HEK293 (cell line): ENCODE data around the gene SPECC1.

ENCODE experiments used
- GLI2 ChIP-seq: fragments of 450-650 bp; formaldehyde crosslinking; IDR thresholded peaks from 2 replicates; pipeline ENCODE4; 2017; ENCODE audit warnings: missing biosample characterization, missing genetic modification characterization, low read depth, borderline replicate concordance
- GLIS1 ChIP-seq: fragments of 450-650 bp; formaldehyde crosslinking; IDR thresholded peaks from 2 replicates; pipeline ENCODE4 v1.5.1; 2016; ENCODE audit warnings: missing biosample characterization, missing genetic modification characterization
- HOXD13 ChIP-seq: sonication (generic); formaldehyde crosslinking; IDR thresholded peaks from 2 replicates; pipeline ENCODE4 v1.8.0; 2022; ENCODE audit warnings: missing genetic modification reagents, borderline replicate concordance
- IKZF3 ChIP-seq: fragments of 450-650 bp; IDR thresholded peaks from 2 replicates; pipeline ENCODE4 v1.5.0; 2018; ENCODE audit warnings: missing biosample characterization, mild to moderate bottlenecking, missing genetic modification characterization, moderate library complexity
- KLF10 ChIP-seq: fragments of 450-650 bp; IDR thresholded peaks from 2 replicates; pipeline ENCODE4 v1.5.1; 2018; ENCODE audit warnings: missing biosample characterization, mild to moderate bottlenecking, missing genetic modification characterization
- KLF8 ChIP-seq: fragments of 450-650 bp; formaldehyde crosslinking; IDR thresholded peaks from 2 replicates; pipeline ENCODE4 v1.5.1; 2016; ENCODE audit warnings: missing biosample characterization, missing genetic modification characterization
- OSR2 ChIP-seq: fragments of 450-650 bp; formaldehyde crosslinking; IDR thresholded peaks from 2 replicates; pipeline ENCODE4 v1.5.1; 2016; ENCODE audit warnings: missing biosample characterization, missing genetic modification characterization
- TRIM28 ChIP-seq: IDR thresholded peaks from 2 replicates; pipeline ENCODE4 v1.6.1; 2011; ENCODE audit warnings: low read length, control low read depth, borderline replicate concordance
- YY1 ChIP-seq: fragments of 450-650 bp; formaldehyde crosslinking; IDR thresholded peaks from 2 replicates; pipeline ENCODE4 v1.5.1; 2018; ENCODE audit warnings: missing biosample characterization, missing genetic modification characterization
- ZBTB20 ChIP-seq: fragments of 450-650 bp; formaldehyde crosslinking; IDR thresholded peaks from 2 replicates; pipeline ENCODE4 v1.5.1; 2016; ENCODE audit warnings: missing biosample characterization, missing genetic modification characterization
- ZBTB21 ChIP-seq: fragments of 450-650 bp; formaldehyde crosslinking; IDR thresholded peaks from 2 replicates; pipeline ENCODE4 v1.5.1; 2017; ENCODE audit warnings: missing biosample characterization, missing genetic modification characterization
- ZFP41 ChIP-seq: fragments of 450-650 bp; formaldehyde crosslinking; IDR thresholded peaks from 2 replicates; pipeline ENCODE4 v1.5.1; 2016; ENCODE audit warnings: missing biosample characterization, missing genetic modification characterization, borderline replicate concordance
- ZNF132 ChIP-seq: fragments of 450-650 bp; formaldehyde crosslinking; IDR thresholded peaks from 2 replicates; pipeline ENCODE4 v1.5.1; 2017; ENCODE audit warnings: missing biosample characterization, missing genetic modification characterization, borderline replicate concordance
- ZNF202 ChIP-seq: fragments of 450-650 bp; formaldehyde crosslinking; IDR thresholded peaks from 2 replicates; pipeline ENCODE4 v1.5.1; 2016; ENCODE audit warnings: missing biosample characterization, missing genetic modification characterization, borderline replicate concordance
- ZNF324 ChIP-seq: fragments of 450-650 bp; formaldehyde crosslinking; IDR thresholded peaks from 2 replicates; pipeline ENCODE4 v1.5.1; 2016; ENCODE audit warnings: missing biosample characterization, missing genetic modification characterization
- ZNF37A ChIP-seq: fragments of 450-650 bp; IDR thresholded peaks from 2 replicates; pipeline ENCODE4 v1.5.1; 2018; ENCODE audit warnings: missing biosample characterization, missing genetic modification characterization
- ZNF416 ChIP-seq: fragments of 450-650 bp; formaldehyde crosslinking; IDR thresholded peaks from 2 replicates; pipeline ENCODE4 v1.5.1; 2016; ENCODE audit warnings: missing biosample characterization, missing genetic modification characterization
- ZNF433 ChIP-seq: fragments of 450-650 bp; formaldehyde crosslinking; IDR thresholded peaks from 2 replicates; pipeline ENCODE4 v1.5.1; 2016; ENCODE audit warnings: missing biosample characterization, missing genetic modification characterization, low read depth
- ZNF514 ChIP-seq: fragments of 450-650 bp; formaldehyde crosslinking; IDR thresholded peaks from 2 replicates; pipeline ENCODE4 v1.5.1; 2016; ENCODE audit warnings: missing biosample characterization, missing genetic modification characterization
- ZNF555 ChIP-seq: fragments of 450-650 bp; formaldehyde crosslinking; conservative IDR thresholded peaks from 2 replicates; pipeline ENCODE4 v1.5.1; 2017; ENCODE audit warnings: missing biosample characterization, mild to moderate bottlenecking, missing genetic modification characterization, inconsistent platforms
- ZNF623 ChIP-seq: fragments of 450-650 bp; formaldehyde crosslinking; IDR thresholded peaks from 2 replicates; pipeline ENCODE4 v1.5.1; 2016; ENCODE audit warnings: missing biosample characterization, missing genetic modification characterization
- ZXDB ChIP-seq: fragments of 450-650 bp; formaldehyde crosslinking; IDR thresholded peaks from 2 replicates; pipeline ENCODE4 v1.5.1; 2016; ENCODE audit warnings: missing biosample characterization, missing genetic modification characterization
- TF ChIP-seq, protein P1 (sequence below): fragments of 450-650 bp; formaldehyde crosslinking; IDR thresholded peaks from 2 replicates; pipeline ENCODE4 v1.5.1; 2016; ENCODE audit warnings: missing biosample characterization, missing genetic modification characterization
- TF ChIP-seq, protein P2 (sequence below): fragments of 450-650 bp; formaldehyde crosslinking; IDR thresholded peaks from 2 replicates; pipeline ENCODE4 v1.5.1; 2016; ENCODE audit warnings: missing biosample characterization, missing genetic modification characterization
- TF ChIP-seq, protein P3 (sequence below): fragments of 450-650 bp; formaldehyde crosslinking; IDR thresholded peaks from 2 replicates; pipeline ENCODE4 v1.5.1; 2016; ENCODE audit warnings: missing biosample characterization, missing genetic modification characterization
- TF ChIP-seq, protein P4 (sequence below): fragments of 450-650 bp; formaldehyde crosslinking; conservative IDR thresholded peaks from 2 replicates; pipeline ENCODE4 v1.5.1; 2016; ENCODE audit warnings: low read depth, missing biosample characterization, missing genetic modification characterization
- TF ChIP-seq, protein P5 (sequence below): fragments of 450-650 bp; formaldehyde crosslinking; IDR thresholded peaks from 2 replicates; pipeline ENCODE4 v1.5.1; 2017; ENCODE audit warnings: missing biosample characterization, missing genetic modification characterization

The SPECC1 gene

DNA sequence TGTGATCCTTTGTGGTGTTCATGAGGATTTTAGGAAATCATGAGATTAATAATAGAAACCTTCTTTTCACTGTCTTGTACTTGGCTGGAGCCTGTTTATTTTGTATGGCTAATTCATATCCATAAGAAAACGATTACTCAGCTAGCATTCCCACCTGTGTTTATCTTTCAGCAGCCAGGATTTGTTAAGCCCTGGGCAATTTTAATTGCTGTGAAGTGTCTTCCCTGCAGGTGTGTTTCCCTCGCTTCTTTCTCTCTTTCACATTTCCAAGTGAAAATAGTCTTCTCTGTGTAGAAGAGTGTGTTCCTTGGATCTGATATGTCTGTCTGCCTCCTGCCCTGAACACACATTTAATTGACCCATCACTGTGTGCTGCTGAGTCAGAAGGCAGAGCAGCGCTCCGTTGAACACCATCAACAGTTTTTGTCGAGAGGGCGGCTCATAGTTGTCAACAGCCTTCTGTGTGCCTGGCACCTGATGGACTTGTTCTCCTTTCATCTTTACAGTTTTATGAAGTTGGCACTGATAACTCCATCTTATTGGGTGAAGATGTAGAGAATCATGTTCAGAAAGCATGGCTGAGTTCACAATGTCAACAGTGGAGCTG lies 83.2 kb downstream of the SPECC1 start (continued):
- TF ChIP-seq ZXDB (no peak), ZNF623 (tag by site-specific recombination) (no peak), ZNF555 (tag by site-specific recombination) (no peak), ZNF416 (tag by site-specific recombination) (no peak), GLI2 (tag by site-specific recombination) (no peak), KLF10 (tag by site-specific recombination) (no peak), IKZF3 (tag by site-specific recombination) (peak; percentile 48; the same call in 1 of the 2 replicates), OSR2 (tag by site-specific recombination) (peak; percentile 55; the same call in 1 of the 2 replicates), ZFP41 (tag by site-specific recombination) (no peak), ZNF433 (tag by site-specific recombination) (no peak), TRIM28 (no peak; the same call in 1 of the 2 replicates), YY1 (tag by site-specific recombination) (no peak), HOXD13 (CRISPR knock-in tag) (no peak), ZNF514 (no peak), ZNF324 (no peak), ZNF202 (tag by site-specific recombination) (no peak), KLF8 (tag by site-specific recombination) (no peak), ZNF132 (no peak), ZBTB20 (no peak), ZBTB21 (tag by site-specific recombination) (no peak), ZNF37A (no peak), GLIS1 (tag by site-specific recombination) (no peak)
- TF ChIP-seq, protein P1, sequence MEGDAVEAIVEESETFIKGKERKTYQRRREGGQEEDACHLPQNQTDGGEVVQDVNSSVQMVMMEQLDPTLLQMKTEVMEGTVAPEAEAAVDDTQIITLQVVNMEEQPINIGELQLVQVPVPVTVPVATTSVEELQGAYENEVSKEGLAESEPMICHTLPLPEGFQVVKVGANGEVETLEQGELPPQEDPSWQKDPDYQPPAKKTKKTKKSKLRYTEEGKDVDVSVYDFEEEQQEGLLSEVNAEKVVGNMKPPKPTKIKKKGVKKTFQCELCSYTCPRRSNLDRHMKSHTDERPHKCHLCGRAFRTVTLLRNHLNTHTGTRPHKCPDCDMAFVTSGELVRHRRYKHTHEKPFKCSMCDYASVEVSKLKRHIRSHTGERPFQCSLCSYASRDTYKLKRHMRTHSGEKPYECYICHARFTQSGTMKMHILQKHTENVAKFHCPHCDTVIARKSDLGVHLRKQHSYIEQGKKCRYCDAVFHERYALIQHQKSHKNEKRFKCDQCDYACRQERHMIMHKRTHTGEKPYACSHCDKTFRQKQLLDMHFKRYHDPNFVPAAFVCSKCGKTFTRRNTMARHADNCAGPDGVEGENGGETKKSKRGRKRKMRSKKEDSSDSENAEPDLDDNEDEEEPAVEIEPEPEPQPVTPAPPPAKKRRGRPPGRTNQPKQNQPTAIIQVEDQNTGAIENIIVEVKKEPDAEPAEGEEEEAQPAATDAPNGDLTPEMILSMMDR = no peak
- TF ChIP-seq, protein P2, sequence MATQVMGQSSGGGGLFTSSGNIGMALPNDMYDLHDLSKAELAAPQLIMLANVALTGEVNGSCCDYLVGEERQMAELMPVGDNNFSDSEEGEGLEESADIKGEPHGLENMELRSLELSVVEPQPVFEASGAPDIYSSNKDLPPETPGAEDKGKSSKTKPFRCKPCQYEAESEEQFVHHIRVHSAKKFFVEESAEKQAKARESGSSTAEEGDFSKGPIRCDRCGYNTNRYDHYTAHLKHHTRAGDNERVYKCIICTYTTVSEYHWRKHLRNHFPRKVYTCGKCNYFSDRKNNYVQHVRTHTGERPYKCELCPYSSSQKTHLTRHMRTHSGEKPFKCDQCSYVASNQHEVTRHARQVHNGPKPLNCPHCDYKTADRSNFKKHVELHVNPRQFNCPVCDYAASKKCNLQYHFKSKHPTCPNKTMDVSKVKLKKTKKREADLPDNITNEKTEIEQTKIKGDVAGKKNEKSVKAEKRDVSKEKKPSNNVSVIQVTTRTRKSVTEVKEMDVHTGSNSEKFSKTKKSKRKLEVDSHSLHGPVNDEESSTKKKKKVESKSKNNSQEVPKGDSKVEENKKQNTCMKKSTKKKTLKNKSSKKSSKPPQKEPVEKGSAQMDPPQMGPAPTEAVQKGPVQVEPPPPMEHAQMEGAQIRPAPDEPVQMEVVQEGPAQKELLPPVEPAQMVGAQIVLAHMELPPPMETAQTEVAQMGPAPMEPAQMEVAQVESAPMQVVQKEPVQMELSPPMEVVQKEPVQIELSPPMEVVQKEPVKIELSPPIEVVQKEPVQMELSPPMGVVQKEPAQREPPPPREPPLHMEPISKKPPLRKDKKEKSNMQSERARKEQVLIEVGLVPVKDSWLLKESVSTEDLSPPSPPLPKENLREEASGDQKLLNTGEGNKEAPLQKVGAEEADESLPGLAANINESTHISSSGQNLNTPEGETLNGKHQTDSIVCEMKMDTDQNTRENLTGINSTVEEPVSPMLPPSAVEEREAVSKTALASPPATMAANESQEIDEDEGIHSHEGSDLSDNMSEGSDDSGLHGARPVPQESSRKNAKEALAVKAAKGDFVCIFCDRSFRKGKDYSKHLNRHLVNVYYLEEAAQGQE (tag by site-specific recombination) = no peak
- TF ChIP-seq, protein P3, sequence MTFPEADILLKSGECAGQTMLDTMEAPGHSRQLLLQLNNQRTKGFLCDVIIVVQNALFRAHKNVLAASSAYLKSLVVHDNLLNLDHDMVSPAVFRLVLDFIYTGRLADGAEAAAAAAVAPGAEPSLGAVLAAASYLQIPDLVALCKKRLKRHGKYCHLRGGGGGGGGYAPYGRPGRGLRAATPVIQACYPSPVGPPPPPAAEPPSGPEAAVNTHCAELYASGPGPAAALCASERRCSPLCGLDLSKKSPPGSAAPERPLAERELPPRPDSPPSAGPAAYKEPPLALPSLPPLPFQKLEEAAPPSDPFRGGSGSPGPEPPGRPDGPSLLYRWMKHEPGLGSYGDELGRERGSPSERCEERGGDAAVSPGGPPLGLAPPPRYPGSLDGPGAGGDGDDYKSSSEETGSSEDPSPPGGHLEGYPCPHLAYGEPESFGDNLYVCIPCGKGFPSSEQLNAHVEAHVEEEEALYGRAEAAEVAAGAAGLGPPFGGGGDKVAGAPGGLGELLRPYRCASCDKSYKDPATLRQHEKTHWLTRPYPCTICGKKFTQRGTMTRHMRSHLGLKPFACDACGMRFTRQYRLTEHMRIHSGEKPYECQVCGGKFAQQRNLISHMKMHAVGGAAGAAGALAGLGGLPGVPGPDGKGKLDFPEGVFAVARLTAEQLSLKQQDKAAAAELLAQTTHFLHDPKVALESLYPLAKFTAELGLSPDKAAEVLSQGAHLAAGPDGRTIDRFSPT (tag by site-specific recombination) = no peak
- TF ChIP-seq, protein P4, sequence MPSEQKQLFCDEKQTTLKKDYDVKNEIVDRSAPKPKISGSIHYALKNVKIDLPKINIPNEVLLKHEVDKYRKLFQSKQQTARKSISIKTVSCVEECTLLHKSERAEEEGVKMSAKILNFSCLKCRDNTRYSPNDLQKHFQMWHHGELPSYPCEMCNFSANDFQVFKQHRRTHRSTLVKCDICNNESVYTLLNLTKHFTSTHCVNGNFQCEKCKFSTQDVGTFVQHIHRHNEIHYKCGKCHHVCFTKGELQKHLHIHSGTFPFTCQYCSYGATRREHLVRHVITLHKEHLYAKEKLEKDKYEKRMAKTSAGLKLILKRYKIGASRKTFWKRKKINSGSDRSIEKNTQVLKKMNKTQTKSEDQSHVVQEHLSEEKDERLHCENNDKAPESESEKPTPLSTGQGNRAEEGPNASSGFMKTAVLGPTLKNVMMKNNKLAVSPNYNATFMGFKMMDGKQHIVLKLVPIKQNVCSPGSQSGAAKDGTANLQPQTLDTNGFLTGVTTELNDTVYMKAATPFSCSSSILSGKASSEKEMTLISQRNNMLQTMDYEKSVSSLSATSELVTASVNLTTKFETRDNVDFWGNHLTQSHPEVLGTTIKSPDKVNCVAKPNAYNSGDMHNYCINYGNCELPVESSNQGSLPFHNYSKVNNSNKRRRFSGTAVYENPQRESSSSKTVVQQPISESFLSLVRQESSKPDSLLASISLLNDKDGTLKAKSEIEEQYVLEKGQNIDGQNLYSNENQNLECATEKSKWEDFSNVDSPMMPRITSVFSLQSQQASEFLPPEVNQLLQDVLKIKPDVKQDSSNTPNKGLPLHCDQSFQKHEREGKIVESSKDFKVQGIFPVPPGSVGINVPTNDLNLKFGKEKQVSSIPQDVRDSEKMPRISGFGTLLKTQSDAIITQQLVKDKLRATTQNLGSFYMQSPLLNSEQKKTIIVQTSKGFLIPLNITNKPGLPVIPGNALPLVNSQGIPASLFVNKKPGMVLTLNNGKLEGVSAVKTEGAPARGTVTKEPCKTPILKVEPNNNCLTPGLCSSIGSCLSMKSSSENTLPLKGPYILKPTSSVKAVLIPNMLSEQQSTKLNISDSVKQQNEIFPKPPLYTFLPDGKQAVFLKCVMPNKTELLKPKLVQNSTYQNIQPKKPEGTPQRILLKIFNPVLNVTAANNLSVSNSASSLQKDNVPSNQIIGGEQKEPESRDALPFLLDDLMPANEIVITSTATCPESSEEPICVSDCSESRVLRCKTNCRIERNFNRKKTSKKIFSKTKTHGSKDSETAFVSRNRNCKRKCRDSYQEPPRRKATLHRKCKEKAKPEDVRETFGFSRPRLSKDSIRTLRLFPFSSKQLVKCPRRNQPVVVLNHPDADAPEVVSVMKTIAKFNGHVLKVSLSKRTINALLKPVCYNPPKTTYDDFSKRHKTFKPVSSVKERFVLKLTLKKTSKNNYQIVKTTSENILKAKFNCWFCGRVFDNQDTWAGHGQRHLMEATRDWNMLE (tag by site-specific recombination) = no peak
- TF ChIP-seq, protein P5, sequence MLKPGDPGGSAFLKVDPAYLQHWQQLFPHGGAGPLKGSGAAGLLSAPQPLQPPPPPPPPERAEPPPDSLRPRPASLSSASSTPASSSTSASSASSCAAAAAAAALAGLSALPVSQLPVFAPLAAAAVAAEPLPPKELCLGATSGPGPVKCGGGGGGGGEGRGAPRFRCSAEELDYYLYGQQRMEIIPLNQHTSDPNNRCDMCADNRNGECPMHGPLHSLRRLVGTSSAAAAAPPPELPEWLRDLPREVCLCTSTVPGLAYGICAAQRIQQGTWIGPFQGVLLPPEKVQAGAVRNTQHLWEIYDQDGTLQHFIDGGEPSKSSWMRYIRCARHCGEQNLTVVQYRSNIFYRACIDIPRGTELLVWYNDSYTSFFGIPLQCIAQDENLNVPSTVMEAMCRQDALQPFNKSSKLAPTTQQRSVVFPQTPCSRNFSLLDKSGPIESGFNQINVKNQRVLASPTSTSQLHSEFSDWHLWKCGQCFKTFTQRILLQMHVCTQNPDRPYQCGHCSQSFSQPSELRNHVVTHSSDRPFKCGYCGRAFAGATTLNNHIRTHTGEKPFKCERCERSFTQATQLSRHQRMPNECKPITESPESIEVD (tag by site-specific recombination) = peak; percentile 28; the same call in 1 of the 2 replicates
